Caco-2 (cell line): ENCODE data around the gene MX2. TPM values are rescaled to one million over a fixed set of nuclear protein-coding genes. Genes with fewer than 3 reads are reported as not detected.

Experiments
- BruUV-seq: library from RNA; stranded (reverse); fragments of 400-500 nt; replicated peaks from 2 replicates; lab custom pipeline; 2021; lab: Mats Ljungman, UMichigan
- CTCF ChIA-PET: fragments of 300-600 bp; sonication (Branson Sonifier 250); formaldehyde crosslinking; loops from one replicate; lab custom pipeline; 2022; ENCODE audit warnings: antibody characterized with exemption; lab: Charles Lee
- POLR2A ChIA-PET: fragments of 300-600 bp; sonication (Branson Sonifier 250); formaldehyde crosslinking; loops from one replicate; lab custom pipeline; 2022; ENCODE audit warnings: antibody characterized with exemption; lab: Charles Lee
- DNase-seq, 2 experiments: peaks; one replicate each; pipeline versions ENCODE4 v3.0.0 to v3.0.0-alpha.2; 2020 to 2022
- H3K27me3 ChIP-seq: replicated peaks from 2 replicates; pipeline ENCODE4 v1.6.0; 2011; ENCODE audit warnings: low read length; ENCODE audit not compliant: control insufficient read depth, insufficient read depth
- H3K36me3 ChIP-seq: 2 replicates; pipeline ENCODE4 v1.5.1; 2011; ENCODE audit warnings: low read length; ENCODE audit not compliant: control insufficient read depth, insufficient read depth
- H3K4me1 ChIP-seq: fragments of 250-450 bp; sonication (Bioruptor Pico); 2 replicates; pipeline ENCODE4 v1.5.1; 2020; ENCODE audit warnings: mild to moderate bottlenecking
- H3K4me3 ChIP-seq: 2 replicates; pipeline ENCODE4 v1.5.1; 2011; ENCODE audit warnings: low read depth, mild to moderate bottlenecking, control low read depth, low read length
- H3K9me3 ChIP-seq: fragments of 250-450 bp; sonication (Bioruptor Pico); 2 replicates; pipeline ENCODE4 v1.5.1; 2020; ENCODE audit warnings: mild to moderate bottlenecking, moderate library complexity
- H3K27ac Mint-ChIP-seq: one replicate; pipeline ENCODE4 v1.8.0; 2022; ENCODE audit warnings: mixed read lengths; ENCODE audit not compliant: unreplicated experiment
- H3K27me3 Mint-ChIP-seq: one replicate; pipeline ENCODE4 v1.8.0; 2022; ENCODE audit warnings: mixed read lengths; ENCODE audit not compliant: insufficient read depth, unreplicated experiment
- H3K36me3 Mint-ChIP-seq: one replicate; pipeline ENCODE4 v1.8.0; 2022; ENCODE audit warnings: mild to moderate bottlenecking, mixed read lengths; ENCODE audit not compliant: insufficient read depth, unreplicated experiment
- H3K4me1 Mint-ChIP-seq: one replicate; pipeline ENCODE4 v1.8.0; 2022; ENCODE audit warnings: low read depth, mixed read lengths; ENCODE audit not compliant: unreplicated experiment
- H3K4me3 Mint-ChIP-seq: one replicate; pipeline ENCODE4 v1.8.0; 2022; ENCODE audit warnings: mild to moderate bottlenecking, moderate library complexity, mixed read lengths; ENCODE audit not compliant: unreplicated experiment
- H3K9me3 Mint-ChIP-seq: one replicate; pipeline ENCODE4 v1.8.0; 2022; ENCODE audit warnings: mixed read lengths; ENCODE audit not compliant: unreplicated experiment
- CTCF ChIP-seq, 2 experiments: fragments of 200-600 bp in 1 of 2; IDR thresholded peaks; 1 replicate in 1 of 2; 2 replicates in 1 of 2; pipeline versions ENCODE4 v1.5.1 to v1.8.0; 2011 to 2022; ENCODE audit warnings: antibody characterized with exemption in 1 of 2, control low read depth in 1 of 2, inconsistent platforms in 1 of 2, low read depth in 1 of 2, low read length in 1 of 2, mild to moderate bottlenecking in 1 of 2, moderate library complexity in 1 of 2; ENCODE audit not compliant: insufficient read depth in 1 of 2, severe bottlenecking in 1 of 2, unreplicated experiment in 1 of 2
- intact Hi-C: fragments of 100-400 bp; cut with micrococcal nuclease; formaldehyde crosslinking; loops from one replicate; pipeline ENCODE4 v1.10.0; 2022; ENCODE audit not compliant: unreplicated experiment
- total RNA-seq: library from RNA; stranded (reverse); gene quantifications from 2 replicates; pipeline ENCODE4 v1.2.3, GENCODE V29; 2022

Gene MX2
- total RNA-seq, 1 experiment from 2014 or later = 0.84 TPM

- POLR2A ChIA-PET = interaction anchor here (0.6 kb wide), 3 partner anchors 24 to 45 kb away, joined by 5 to 8 read pairs (median 7); no protein-coding TSS in a partner anchor
- no TSS peak for BruUV-seq
- Mint-ChIP-seq H3K27me3 (no peaks in the 10 kb centered on the region), H3K36me3 (peaks cover 15% of the 10 kb centered on the region), H3K9me3 (no peaks in the 10 kb centered on the region), H3K27ac (peak overlapping the region; percentile 92), H3K4me1 (peaks cover 34% of the 10 kb centered on the region), H3K4me3 (peak overlapping the region; percentile 79)
- H3K27me3 ChIP-seq = no peaks in the 10 kb centered on the region
- H3K4me3 ChIP-seq = peak overlapping the region; percentile 43; the same call in 1 of the 2 replicates
- no peaks in the 10 kb centered on the region for H3K9me3 ChIP-seq
- no peaks in the 10 kb centered on the region for H3K36me3 ChIP-seq
- peaks cover 52% of the 10 kb centered on the region for H3K4me1 ChIP-seq
- DNase-seq = peak; percentile 81 to 82
- CTCF ChIA-PET = interaction anchor here (1.0 to 1.6 kb wide), 2 partner anchors 38 to 89 kb away, joined by 4 to 14 read pairs; no protein-coding TSS in a partner anchor
- no peak for TF ChIP-seq CTCF (IDR thresholded peaks at IDR 0.05; ENCODE audit: insufficient read depth in 1 of 2, low read depth in 1 of 2, low read length in 1 of 2, severe bottlenecking in 1 of 2, unreplicated experiment in 1 of 2)
- intact Hi-C loops = loop anchor here (1.0 to 2.0 kb wide), 3 partner anchors 44 to 271 kb away; no protein-coding TSS in a partner anchor
Measured at GRCh38 chr21:41321908-41322495, 39.8 kb upstream of the MX2 start.

GRCh38 chr21:41322496-41323382 lies 39.1 kb upstream of the MX2 start:
- no peaks in the 10 kb centered on the region for H3K27me3 Mint-ChIP-seq
- DNase-seq = peak; percentile 90 to 94
- BruUV-seq = TSS peak; percentile 85
- H3K27me3 ChIP-seq = no peaks in the 10 kb centered on the region
- peak overlapping the region; percentile 79 for H3K4me3 Mint-ChIP-seq
- peaks cover 28% of the 10 kb centered on the region for H3K4me1 Mint-ChIP-seq
- intact Hi-C loops = loop anchor here (1.0 to 2.0 kb wide), 4 partner anchors 39 to 271 kb away; no protein-coding TSS in a partner anchor
- peak overlapping the region; percentile 43 for H3K4me3 ChIP-seq
- H3K36me3 Mint-ChIP-seq = peaks cover 15% of the 10 kb centered on the region
- H3K36me3 ChIP-seq = no peaks in the 10 kb centered on the region
- no peaks in the 10 kb centered on the region for H3K9me3 ChIP-seq
- peaks cover 52% of the 10 kb centered on the region for H3K4me1 ChIP-seq
- ChIA-PET POLR2A (interaction anchor here (0.6 kb wide), 4 partner anchors 23 to 154 kb away, joined by 5 to 8 read pairs (median 6); no protein-coding TSS in a partner anchor), CTCF (interaction anchor here (0.6 to 1.6 kb wide), 5 partner anchors 39 to 825 kb away, joined by 4 to 14 read pairs (median 4); no protein-coding TSS in a partner anchor)
- no peak for TF ChIP-seq CTCF (IDR thresholded peaks at IDR 0.05; ENCODE audit: insufficient read depth in 1 of 2, low read depth in 1 of 2, low read length in 1 of 2, severe bottlenecking in 1 of 2, unreplicated experiment in 1 of 2)
- H3K9me3 Mint-ChIP-seq = no peaks in the 10 kb centered on the region
- H3K27ac Mint-ChIP-seq = peak overlapping the region; percentile 92
